H9 (cell line): ENCODE data around the gene TMEM17. TPM values are rescaled to one million over a fixed set of nuclear protein-coding genes. Genes with fewer than 3 reads are reported as not detected.
"Not testable (repeated sequence)": the region's sequence is repeated elsewhere in the genome, so short reads cannot be mapped to it uniquely, and the experiment has no call there.

Source experiments
- DNase-seq: peaks from one replicate; pipeline ENCODE4 v3.0.0-alpha.2; 2017
- H2AFZ ChIP-seq: one replicate; pipeline ENCODE4 v1.6.1; 2013; ENCODE audit warnings: mild to moderate bottlenecking, low read length, control low read depth, moderate library complexity
- H2AK5ac ChIP-seq: 2 replicates; pipeline ENCODE4 v1.6.1; 2013; ENCODE audit warnings: low read length, control low read depth, mixed read lengths; ENCODE audit not compliant: insufficient read length
- H2BK120ac ChIP-seq: one replicate; pipeline ENCODE4 v1.6.1; 2013; ENCODE audit warnings: low read depth, mild to moderate bottlenecking, low read length, control low read depth, inconsistent platforms; ENCODE audit not compliant: poor library complexity, severe bottlenecking
- H2BK12ac ChIP-seq: 2 replicates; pipeline ENCODE4 v1.6.1; 2013; ENCODE audit warnings: low read length, control low read depth, mixed read lengths, low read depth; ENCODE audit not compliant: insufficient read length
- H2BK15ac ChIP-seq: 2 replicates; pipeline ENCODE4 v1.6.1; 2013; ENCODE audit warnings: low read depth, low read length, control low read depth
- H2BK20ac ChIP-seq: one replicate; pipeline ENCODE4 v1.6.1; 2013; ENCODE audit warnings: low read depth, mild to moderate bottlenecking, low read length, control low read depth, inconsistent platforms; ENCODE audit not compliant: poor library complexity, severe bottlenecking
- H2BK5ac ChIP-seq: 2 replicates; pipeline ENCODE4 v1.6.1; 2013; ENCODE audit warnings: low read length, control low read depth, mixed read lengths; ENCODE audit not compliant: insufficient read length
- H3K14ac ChIP-seq: 2 replicates; pipeline ENCODE4 v1.6.1; 2013; ENCODE audit warnings: low read length, control low read depth; ENCODE audit not compliant: insufficient read depth
- H3K18ac ChIP-seq: 2 replicates; pipeline ENCODE4 v1.6.1; 2013; ENCODE audit warnings: low read depth, mild to moderate bottlenecking, mixed read lengths, low read length, control low read depth; ENCODE audit not compliant: insufficient read length
- H3K23ac ChIP-seq: 2 replicates; pipeline ENCODE4 v1.6.1; 2013; ENCODE audit warnings: low read length, control low read depth, mixed read lengths, low read depth; ENCODE audit not compliant: insufficient read length
- H3K23me2 ChIP-seq: 2 replicates; pipeline ENCODE4 v1.6.1; 2013; ENCODE audit warnings: low read depth, mild to moderate bottlenecking, mixed read lengths, low read length, control low read depth; ENCODE audit not compliant: insufficient read length, poor library complexity, severe bottlenecking
- H3K27ac ChIP-seq: 2 replicates; pipeline ENCODE4 v1.5.1; 2013; ENCODE audit warnings: low read length, control low read depth, mixed read lengths, low read depth; ENCODE audit not compliant: insufficient read length
- H3K27me3 ChIP-seq: 2 replicates; pipeline ENCODE4 v1.6.1; 2013; ENCODE audit warnings: low read length, control low read depth, inconsistent platforms; ENCODE audit not compliant: insufficient read depth
- H3K4ac ChIP-seq: 2 replicates; pipeline ENCODE4 v1.6.1; 2013; ENCODE audit warnings: low read depth, mild to moderate bottlenecking, control low read depth, inconsistent platforms, low read length, moderate library complexity
- H3K4me1 ChIP-seq: 2 replicates; pipeline ENCODE4 v1.6.1; 2013; ENCODE audit warnings: low read length, control low read depth, inconsistent platforms; ENCODE audit not compliant: insufficient read depth
- H3K4me2 ChIP-seq: 2 replicates; pipeline ENCODE4 v1.6.1; 2013; ENCODE audit warnings: low read length, control low read depth, mixed read lengths; ENCODE audit not compliant: insufficient read length, insufficient read depth
- H3K56ac ChIP-seq: 2 replicates; pipeline ENCODE4 v1.6.1; 2013; ENCODE audit warnings: low read depth, mild to moderate bottlenecking, mixed read lengths, low read length, control low read depth; ENCODE audit not compliant: insufficient read length
- H3K79me1 ChIP-seq: 2 replicates; pipeline ENCODE4 v1.6.1; 2013; ENCODE audit warnings: low read depth, mild to moderate bottlenecking, moderate library complexity, low read length, control low read depth, inconsistent platforms; ENCODE audit not compliant: insufficient read depth, poor library complexity, severe bottlenecking
- H3K79me2 ChIP-seq: 2 replicates; pipeline ENCODE4 v1.6.1; 2013; ENCODE audit warnings: low read length, control low read depth, inconsistent platforms; ENCODE audit not compliant: insufficient read depth
- H3K9ac ChIP-seq: 2 replicates; pipeline ENCODE4 v1.6.1; 2013; ENCODE audit warnings: low read length, control low read depth, mixed read lengths; ENCODE audit not compliant: insufficient read length; ENCODE audit errors: extremely low read depth
- H3K9me3 ChIP-seq: one replicate; pipeline ENCODE4 v1.6.1; 2013; ENCODE audit warnings: low read depth, low read length, inconsistent platforms; ENCODE audit not compliant: control insufficient read depth
- H3T11ph ChIP-seq: one replicate; pipeline ENCODE4 v1.6.1; 2013; ENCODE audit warnings: mild to moderate bottlenecking, low read length, control low read depth, inconsistent platforms
- H4K20me1 ChIP-seq: one replicate; pipeline ENCODE4 v1.6.1; 2013; ENCODE audit not compliant: control insufficient read depth, insufficient read length, insufficient read depth
- H4K5ac ChIP-seq: 2 replicates; pipeline ENCODE4 v1.6.1; 2013; ENCODE audit warnings: low read depth, mild to moderate bottlenecking, mixed read lengths, low read length, control low read depth; ENCODE audit not compliant: insufficient read length
- H4K8ac ChIP-seq: replicated peaks from 2 replicates; pipeline ENCODE4 v1.6.1; 2013; ENCODE audit warnings: low read length, control low read depth, mixed read lengths, low read depth; ENCODE audit not compliant: insufficient read length
- H4K91ac ChIP-seq: 2 replicates; pipeline ENCODE4 v1.6.1; 2013; ENCODE audit warnings: low read depth, mild to moderate bottlenecking, moderate library complexity, mixed read lengths, low read length, control low read depth; ENCODE audit not compliant: insufficient read length
- H3K27ac Mint-ChIP-seq, 3 experiments: 2 replicates in 2 of 3; 3 replicates in 1 of 3; pipeline ENCODE4 v1.8.0; 2020 to 2021; ENCODE audit warnings: mixed read lengths in 3 of 3, mild to moderate bottlenecking in 1 of 3, moderate library complexity in 1 of 3
- H3K27me3 Mint-ChIP-seq: 2 replicates; pipeline ENCODE4 v1.8.0; 2021; ENCODE audit warnings: low read depth, mild to moderate bottlenecking, moderate library complexity, mixed read lengths
- H3K36me3 Mint-ChIP-seq, 3 experiments: 2 replicates in 2 of 3; 3 replicates in 1 of 3; pipeline ENCODE4 v1.8.0; 2020 to 2021; ENCODE audit warnings: low read depth in 3 of 3, mixed read lengths in 3 of 3; ENCODE audit not compliant: insufficient read depth in 1 of 3
- H3K4me1 Mint-ChIP-seq, 2 experiments: 2 replicates each; pipeline ENCODE4 v1.8.0; 2020; ENCODE audit warnings: mixed read lengths in 2 of 2
- H3K4me3 Mint-ChIP-seq, 2 experiments: 2 replicates in 1 of 2; 3 replicates in 1 of 2; pipeline ENCODE4 v1.8.0; 2020 to 2021; ENCODE audit warnings: mild to moderate bottlenecking in 2 of 2, mixed read lengths in 2 of 2, moderate library complexity in 1 of 2
- H3K9me3 Mint-ChIP-seq, 2 experiments: 2 replicates in 1 of 2; 3 replicates in 1 of 2; pipeline ENCODE4 v1.8.0; 2020; ENCODE audit warnings: mild to moderate bottlenecking in 2 of 2, mixed read lengths in 2 of 2, moderate library complexity in 1 of 2
- WGBS: extraction: QIAGEN DNeasy Blood & Tissue Kit; methylation state at CpG from one replicate; pipeline ENCODE4 v1.1.7; 2013; ENCODE audit warnings: missing lambda C conversion rate, low lambda C conversion rate, mixed read lengths; ENCODE audit not compliant: insufficient read length; ENCODE audit errors: extremely low coverage; 5-methylcytosine and 5-hydroxymethylcytosine counted together
- total RNA-seq: library from RNA; stranded (reverse); gene quantifications from 2 replicates; pipeline ENCODE4 v1.2.1, GENCODE V29; 2021
- TF ChIP-seq, protein P1 (sequence below): fragments of 200-600 bp; sonication (generic); conservative IDR thresholded peaks from 3 replicates; pipeline ENCODE4 v1.8.0; 2021; ENCODE audit warnings: antibody characterized with exemption, mild to moderate bottlenecking

TMEM17 gene
- total RNA-seq, 1 experiment from 2014 or later, result 1.3 TPM

- Histone ChIP-seq H3K79me2 (no peaks in the 10 kb centered on the region), H2BK120ac (no peak overlapping the region), H3K79me1 (no peaks in the 10 kb centered on the region), H3K9me3 (no peaks in the 10 kb centered on the region), H3K18ac (no peak overlapping the region), H3K27ac (no peak overlapping the region), H2BK5ac (no peak overlapping the region), H2AFZ (no peak overlapping the region), H3K9ac (no peak overlapping the region), H3K4me1 (no peaks in the 10 kb centered on the region), H4K8ac (no peak overlapping the region), H3K23ac (no peak overlapping the region), H2BK12ac (no peak overlapping the region), H2BK15ac (no peak overlapping the region), H3K14ac (no peak overlapping the region), H2AK5ac (no peak overlapping the region), H4K20me1 (no peaks in the 10 kb centered on the region), H3K23me2 (no peaks in the 10 kb centered on the region), H2BK20ac (no peak overlapping the region), H3K27me3 (no peaks in the 10 kb centered on the region), H3K4me2 (no peak overlapping the region), H3T11ph (no peak overlapping the region), H4K91ac (no peak overlapping the region), H4K5ac (no peak overlapping the region), H3K4ac (no peak overlapping the region), H3K56ac (no peak overlapping the region)
- no peak for DNase-seq
- Mint-ChIP-seq H3K36me3 (peaks cover 16 to 25% (median 20%) of the 10 kb centered on the region in 3 experiments), H3K4me1 (peaks cover 20 to 25% of the 10 kb centered on the region in 2 experiments), H3K9me3 (peaks cover 18 to 22% of the 10 kb centered on the region in 2 experiments), H3K4me3 (no peak overlapping the region), H3K27ac (no peak overlapping the region), H3K27me3 (peaks cover 4% of the 10 kb centered on the region; the same call in 1 of the 2 replicates)
- no CpG with 5 or more reads among the region's 7 CpGs for WGBS
- TF ChIP-seq, protein P1, sequence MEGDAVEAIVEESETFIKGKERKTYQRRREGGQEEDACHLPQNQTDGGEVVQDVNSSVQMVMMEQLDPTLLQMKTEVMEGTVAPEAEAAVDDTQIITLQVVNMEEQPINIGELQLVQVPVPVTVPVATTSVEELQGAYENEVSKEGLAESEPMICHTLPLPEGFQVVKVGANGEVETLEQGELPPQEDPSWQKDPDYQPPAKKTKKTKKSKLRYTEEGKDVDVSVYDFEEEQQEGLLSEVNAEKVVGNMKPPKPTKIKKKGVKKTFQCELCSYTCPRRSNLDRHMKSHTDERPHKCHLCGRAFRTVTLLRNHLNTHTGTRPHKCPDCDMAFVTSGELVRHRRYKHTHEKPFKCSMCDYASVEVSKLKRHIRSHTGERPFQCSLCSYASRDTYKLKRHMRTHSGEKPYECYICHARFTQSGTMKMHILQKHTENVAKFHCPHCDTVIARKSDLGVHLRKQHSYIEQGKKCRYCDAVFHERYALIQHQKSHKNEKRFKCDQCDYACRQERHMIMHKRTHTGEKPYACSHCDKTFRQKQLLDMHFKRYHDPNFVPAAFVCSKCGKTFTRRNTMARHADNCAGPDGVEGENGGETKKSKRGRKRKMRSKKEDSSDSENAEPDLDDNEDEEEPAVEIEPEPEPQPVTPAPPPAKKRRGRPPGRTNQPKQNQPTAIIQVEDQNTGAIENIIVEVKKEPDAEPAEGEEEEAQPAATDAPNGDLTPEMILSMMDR, result no peak
Observed at GRCh38 chr2:62536873-62537547, 31.0 kb upstream of the TMEM17 start.

DNA sequence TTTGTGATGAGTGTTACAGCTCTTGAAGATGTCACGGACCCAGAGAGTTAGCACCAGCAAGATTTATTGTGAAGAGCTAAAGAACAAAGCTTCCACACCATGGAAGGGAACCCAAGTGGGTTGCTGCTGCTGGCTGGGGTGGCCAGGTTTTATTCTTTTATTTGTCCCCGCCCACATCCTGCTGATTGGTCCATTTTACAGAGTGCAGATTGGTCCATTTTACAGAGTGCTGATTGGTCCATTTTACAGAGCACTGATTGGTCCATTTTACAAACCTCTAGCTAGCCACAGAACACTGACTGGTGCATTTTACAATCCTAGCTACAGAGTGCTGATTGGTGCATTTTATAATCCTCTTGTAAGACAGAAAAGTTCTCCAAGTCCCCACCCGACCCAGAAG is 29.5 kb upstream of the TMEM17 start:
- not testable (repeated sequence) for H4K8ac ChIP-seq, H2BK120ac ChIP-seq, H3K4ac ChIP-seq, H4K20me1 ChIP-seq, H2BK12ac ChIP-seq, H3K14ac ChIP-seq, H4K5ac ChIP-seq, H3K4me2 ChIP-seq, H3K18ac ChIP-seq, H2AFZ ChIP-seq, H3K79me2 ChIP-seq, H4K91ac ChIP-seq, H3K27ac Mint-ChIP-seq, H3K27me3 ChIP-seq, H3K56ac ChIP-seq, H3T11ph ChIP-seq, H3K27me3 Mint-ChIP-seq, H2AK5ac ChIP-seq, H3K79me1 ChIP-seq, H3K23me2 ChIP-seq, DNase-seq, H3K9me3 ChIP-seq, H2BK20ac ChIP-seq, H2BK5ac ChIP-seq, H2BK15ac ChIP-seq, H3K9ac ChIP-seq, H3K27ac ChIP-seq, H3K4me3 Mint-ChIP-seq, H3K23ac ChIP-seq, H3K4me1 ChIP-seq
- WGBS, result no CpG with 5 or more reads among the region's 3 CpGs
- Mint-ChIP-seq H3K4me1 (peaks cover 7 to 14% of the 10 kb centered on the region in 2 experiments), H3K9me3 (peaks cover 18 to 22% of the 10 kb centered on the region in 2 experiments), H3K36me3 (peaks cover 16 to 25% (median 20%) of the 10 kb centered on the region in 3 experiments)
